ENCODE measurements around the gene SPEM2.

Gene SPEM2

DNA sequence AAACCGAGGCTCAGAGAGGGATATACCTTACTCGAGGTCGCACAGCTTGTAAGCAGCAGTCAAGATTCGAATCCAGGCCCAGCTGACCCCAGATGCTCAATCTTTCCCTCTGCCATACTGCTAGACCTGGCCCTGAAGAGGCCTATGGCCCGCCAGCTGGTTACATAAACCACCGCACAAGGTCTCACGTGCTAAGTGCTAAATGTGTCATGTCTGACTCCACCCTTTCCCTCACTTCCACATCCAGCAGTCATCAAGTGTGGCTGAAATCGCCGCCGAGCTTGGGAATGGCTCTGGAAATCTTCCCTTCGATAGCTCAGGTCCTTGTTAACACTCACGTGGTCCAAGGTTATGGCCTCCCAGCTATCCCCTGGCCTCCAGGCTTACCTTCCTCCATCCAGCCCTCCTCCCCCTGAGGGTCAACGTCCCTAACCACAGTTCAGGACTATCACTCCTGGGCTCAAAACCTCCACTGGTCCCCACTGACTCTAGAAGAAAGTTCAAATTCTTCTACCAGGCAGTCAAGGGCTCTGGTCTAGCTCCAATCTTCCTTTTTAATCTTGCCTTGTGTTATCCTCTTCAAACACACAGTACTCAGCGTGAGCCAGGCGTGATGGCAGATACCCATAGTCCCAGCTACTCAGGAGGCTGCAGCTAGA, 50.5 kb downstream of the SPEM2 start:
- no peak for DNase-seq

DNA sequence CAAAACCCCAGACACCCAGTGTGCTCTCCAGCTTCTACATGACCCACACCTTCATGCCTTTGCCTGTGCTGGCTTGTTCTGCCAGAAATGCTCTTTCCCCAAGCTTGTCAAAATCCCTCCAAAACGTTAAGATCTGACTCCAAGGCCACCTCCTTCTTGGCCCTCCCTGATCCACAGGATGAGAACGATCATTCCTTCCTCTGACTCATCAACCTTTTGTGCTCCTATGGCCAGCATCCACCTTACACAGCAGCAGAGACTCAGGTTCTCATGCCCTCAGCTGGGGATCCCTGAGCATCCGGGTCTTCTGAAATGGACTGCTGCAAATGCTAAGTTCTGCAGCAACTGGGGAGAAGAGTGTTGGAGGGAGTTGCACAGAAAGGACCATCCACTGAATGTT, 51.1 kb downstream of the SPEM2 start:
- DNase-seq: no peak

GRCh38 chr17:7476951-7477350, 51.5 kb downstream of the SPEM2 start:
- DNase-seq: no peak
